OCI-LY3 (cell line): ENCODE data around the gene TIMM22.

Source experiments
- H2AFZ ChIP-seq: fragments of 200-600, 300-600 bp; shearing (Covaris generic); 2 replicates; pipeline ENCODE4 v1.6.0; 2014; ENCODE audit warnings: antibody characterized with exemption, low read depth, low read length
- H3K27ac ChIP-seq: fragments of 200-600, 300-600 bp; sonication (generic); 2 replicates; pipeline ENCODE4 v1.5.1; 2014; ENCODE audit warnings: mild to moderate bottlenecking, low read length, moderate library complexity, mixed read lengths
- H3K27me3 ChIP-seq: fragments of 200-600, 300-600 bp; sonication (generic); 2 replicates; pipeline ENCODE4 v1.6.1; 2014; ENCODE audit warnings: low read depth, low read length, mixed read lengths
- H3K36me3 ChIP-seq: fragments of 200-600, 300-600 bp; sonication (generic); replicated peaks from 2 replicates; pipeline ENCODE3; 2014; ENCODE audit warnings: low read depth, low read length, mixed read lengths
- H3K4me1 ChIP-seq: fragments of 300-600, 200-600 bp; sonication (generic); 2 replicates; pipeline ENCODE4 v1.6.1; 2014; ENCODE audit warnings: low read length, mixed read lengths
- H3K4me2 ChIP-seq: fragments of 200-600, 300-600 bp; sonication (generic); 2 replicates; pipeline ENCODE4 v1.6.1; 2014; ENCODE audit warnings: low read length, mixed read lengths
- H3K4me3 ChIP-seq: fragments of 300-600, 200-600 bp; sonication (generic); 2 replicates; pipeline ENCODE4 v1.5.1; 2014; ENCODE audit warnings: antibody characterized with exemption, mild to moderate bottlenecking, low read length, moderate library complexity
- H3K79me2 ChIP-seq: fragments of 300-600, 200-600 bp; shearing (Covaris generic); 2 replicates; pipeline ENCODE4 v1.6.1; 2014; ENCODE audit warnings: mild to moderate bottlenecking, low read length, mixed read lengths
- H3K9ac ChIP-seq: fragments of 300-600, 200-600 bp; shearing (Covaris generic); 2 replicates; pipeline ENCODE4 v1.6.0; 2014; ENCODE audit warnings: mild to moderate bottlenecking, low read length, moderate library complexity
- H3K9me3 ChIP-seq: fragments of 200-600, 300-600 bp; shearing (Covaris generic); 2 replicates; pipeline ENCODE4 v1.6.1; 2014; ENCODE audit warnings: low read length, mixed read lengths; ENCODE audit not compliant: insufficient read depth
- H4K20me1 ChIP-seq: fragments of 200-600, 300-600 bp; sonication (generic); 2 replicates; pipeline ENCODE4 v1.6.1; 2016; ENCODE audit warnings: low read length, mixed read lengths; ENCODE audit not compliant: insufficient read depth
- EZH2phosphoT487 ChIP-seq: fragments of 200-600 bp; shearing (Covaris generic); IDR thresholded peaks from 2 replicates; pipeline ENCODE4 v1.6.1; 2018; ENCODE audit warnings: antibody characterized with exemption, mixed run types, low read depth
- TF ChIP-seq, protein P1 (sequence below): fragments of 200-600, 300-600 bp; sonication (generic); IDR thresholded peaks from 2 replicates; pipeline ENCODE4 v1.5.1; 2014; ENCODE audit warnings: antibody characterized with exemption, low read length, low read depth

TIMM22 gene

DNA sequence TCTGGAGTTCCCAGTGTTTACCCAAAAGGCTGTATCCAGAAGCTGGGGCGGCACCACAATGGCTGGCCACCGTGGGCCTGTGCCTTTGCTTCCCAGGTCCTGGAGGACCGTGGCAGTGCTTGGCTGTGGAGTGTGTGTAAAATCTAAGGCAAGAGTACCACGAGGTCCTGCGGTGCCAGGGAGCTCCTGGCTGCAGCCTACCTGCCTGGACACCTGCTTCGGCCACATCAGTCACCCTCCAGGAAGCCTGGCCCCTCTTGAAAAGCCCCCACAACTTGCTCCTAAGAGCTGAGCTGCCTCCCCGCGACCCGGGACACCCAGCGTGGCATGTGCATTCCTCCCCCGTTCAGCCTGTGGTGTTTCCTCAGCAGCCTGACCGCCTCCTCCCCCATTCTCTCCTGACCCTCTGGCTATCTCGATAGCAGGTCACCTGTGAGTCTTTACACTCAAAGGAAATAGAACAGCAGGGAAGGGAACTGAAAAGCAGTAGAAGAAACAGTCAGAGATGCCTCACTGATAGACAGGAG, 7.9 kb downstream of the TIMM22 start:
- no peak for TF ChIP-seq EZH2phosphoT487
- TF ChIP-seq, protein P1, sequence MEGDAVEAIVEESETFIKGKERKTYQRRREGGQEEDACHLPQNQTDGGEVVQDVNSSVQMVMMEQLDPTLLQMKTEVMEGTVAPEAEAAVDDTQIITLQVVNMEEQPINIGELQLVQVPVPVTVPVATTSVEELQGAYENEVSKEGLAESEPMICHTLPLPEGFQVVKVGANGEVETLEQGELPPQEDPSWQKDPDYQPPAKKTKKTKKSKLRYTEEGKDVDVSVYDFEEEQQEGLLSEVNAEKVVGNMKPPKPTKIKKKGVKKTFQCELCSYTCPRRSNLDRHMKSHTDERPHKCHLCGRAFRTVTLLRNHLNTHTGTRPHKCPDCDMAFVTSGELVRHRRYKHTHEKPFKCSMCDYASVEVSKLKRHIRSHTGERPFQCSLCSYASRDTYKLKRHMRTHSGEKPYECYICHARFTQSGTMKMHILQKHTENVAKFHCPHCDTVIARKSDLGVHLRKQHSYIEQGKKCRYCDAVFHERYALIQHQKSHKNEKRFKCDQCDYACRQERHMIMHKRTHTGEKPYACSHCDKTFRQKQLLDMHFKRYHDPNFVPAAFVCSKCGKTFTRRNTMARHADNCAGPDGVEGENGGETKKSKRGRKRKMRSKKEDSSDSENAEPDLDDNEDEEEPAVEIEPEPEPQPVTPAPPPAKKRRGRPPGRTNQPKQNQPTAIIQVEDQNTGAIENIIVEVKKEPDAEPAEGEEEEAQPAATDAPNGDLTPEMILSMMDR: no peak
- Histone ChIP-seq H3K27me3 (no peaks in the 10 kb centered on the region), H3K9ac (no peak overlapping the region), H3K9me3 (no peaks in the 10 kb centered on the region), H3K4me1 (no peaks in the 10 kb centered on the region), H2AFZ (no peak overlapping the region), H4K20me1 (no peaks in the 10 kb centered on the region), H3K36me3 (peaks cover 10% of the 10 kb centered on the region), H3K27ac (no peak overlapping the region), H3K4me3 (no peak overlapping the region), H3K79me2 (no peaks in the 10 kb centered on the region), H3K4me2 (no peak overlapping the region)

DNA sequence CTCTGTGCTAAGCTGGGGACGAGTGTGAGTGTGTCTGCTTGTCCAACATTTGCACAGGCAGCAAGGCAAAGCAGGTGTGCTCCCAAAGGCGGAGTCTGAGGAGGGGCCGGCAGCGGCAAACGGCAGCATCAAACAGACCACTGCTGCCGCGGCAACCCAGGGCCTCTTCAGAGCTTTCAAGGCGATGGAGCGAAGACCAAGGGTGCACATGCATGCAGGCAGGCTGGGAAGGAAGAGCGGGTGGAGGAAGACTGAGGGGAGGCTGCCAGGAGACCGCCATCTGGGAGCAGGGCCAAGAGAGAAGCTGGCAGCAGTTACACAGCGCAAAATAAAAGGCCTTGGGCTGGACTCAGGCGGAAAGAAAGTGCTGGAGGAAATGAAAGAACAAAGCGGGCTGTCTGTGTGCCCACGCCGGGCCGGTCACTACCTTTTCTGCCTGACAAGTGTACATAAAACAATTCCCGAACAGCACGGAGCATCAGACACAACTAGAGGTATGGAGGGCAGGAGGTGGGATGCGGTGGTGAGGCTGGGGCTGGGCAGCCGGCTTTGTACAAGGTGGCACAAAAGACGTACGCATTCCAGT, 8.5 kb downstream of the TIMM22 start:
- H4K20me1 ChIP-seq: no peaks in the 10 kb centered on the region
- TF ChIP-seq EZH2phosphoT487: no peak
- TF ChIP-seq, protein P1: no peak
- no peak overlapping the region for H3K9ac ChIP-seq
- no peaks in the 10 kb centered on the region for H3K79me2 ChIP-seq
- no peak overlapping the region for H3K27ac ChIP-seq
- H3K36me3 ChIP-seq: peaks cover 10% of the 10 kb centered on the region
- H3K4me3 ChIP-seq: no peak overlapping the region
- no peak overlapping the region for H3K4me2 ChIP-seq
- no peaks in the 10 kb centered on the region for H3K9me3 ChIP-seq
- no peaks in the 10 kb centered on the region for H3K27me3 ChIP-seq
- H2AFZ ChIP-seq: no peak overlapping the region
- no peaks in the 10 kb centered on the region for H3K4me1 ChIP-seq

DNA sequence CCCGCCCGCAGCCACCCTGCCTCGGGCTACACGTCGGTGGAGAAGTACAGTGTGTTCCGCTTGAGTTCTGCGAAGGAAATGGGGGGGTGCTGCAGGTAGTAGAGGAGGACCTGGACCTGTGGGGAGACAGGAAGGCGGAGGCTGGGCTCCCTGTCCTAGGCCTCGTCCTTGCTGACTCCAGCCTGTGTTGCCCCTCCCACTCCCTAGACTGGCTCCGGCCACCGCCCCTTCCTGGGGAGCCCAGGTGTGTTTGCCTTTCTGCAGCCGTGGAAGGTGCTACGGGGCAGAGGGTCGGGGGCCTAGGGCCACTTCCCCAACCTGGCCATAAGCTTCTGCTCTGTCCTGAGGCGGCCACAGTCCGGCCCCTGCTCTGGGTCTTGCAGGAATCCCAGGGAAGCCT, 9.1 kb downstream of the TIMM22 start:
- Histone ChIP-seq H3K79me2 (no peaks in the 10 kb centered on the region), H3K27me3 (no peaks in the 10 kb centered on the region), H2AFZ (no peak overlapping the region), H3K27ac (no peak overlapping the region), H3K9ac (no peak overlapping the region), H3K36me3 (peaks cover 10% of the 10 kb centered on the region), H3K4me3 (no peak overlapping the region), H3K9me3 (no peaks in the 10 kb centered on the region), H4K20me1 (no peaks in the 10 kb centered on the region), H3K4me2 (no peak overlapping the region), H3K4me1 (no peaks in the 10 kb centered on the region)
- TF ChIP-seq EZH2phosphoT487: no peak
- TF ChIP-seq, protein P1: no peak

DNA sequence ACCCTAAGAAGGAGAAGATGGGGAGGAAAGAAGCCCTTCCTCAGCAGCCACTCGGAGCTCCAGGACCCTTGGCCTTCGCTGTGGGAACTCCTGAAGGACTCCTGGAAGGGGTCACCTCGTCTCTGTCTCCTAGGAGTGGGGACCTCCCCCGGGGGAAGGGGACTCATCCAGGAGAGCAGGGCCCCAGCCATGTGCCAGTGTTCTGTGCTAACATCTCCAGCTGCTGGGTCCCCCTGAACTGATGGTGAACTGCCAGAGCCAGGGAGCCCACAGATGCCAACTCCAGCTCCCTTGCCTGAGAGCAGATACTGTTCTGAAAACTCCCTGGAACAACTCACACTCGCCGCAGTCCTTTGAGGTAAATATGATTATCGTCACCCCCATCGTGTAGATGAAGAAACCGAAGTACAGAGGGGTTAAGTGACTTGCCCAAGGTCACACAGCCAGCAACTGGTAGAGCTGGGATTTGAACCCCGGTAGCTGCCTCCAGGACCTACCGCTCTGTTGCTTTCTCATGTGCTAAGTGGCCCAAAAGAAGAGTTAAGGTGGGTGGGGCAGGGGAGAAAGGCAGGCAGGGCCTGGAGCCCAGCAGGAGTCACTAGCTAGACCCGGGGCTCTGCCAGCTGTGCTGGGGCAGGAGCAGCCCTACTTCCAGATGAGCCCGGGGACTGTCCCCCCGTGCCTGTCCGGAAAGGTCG, 10.5 kb downstream of the TIMM22 start:
- Histone ChIP-seq H3K9ac (no peak overlapping the region), H3K27me3 (no peaks in the 10 kb centered on the region), H3K4me1 (no peaks in the 10 kb centered on the region), H3K9me3 (no peaks in the 10 kb centered on the region), H3K4me3 (no peak overlapping the region), H4K20me1 (no peaks in the 10 kb centered on the region), H3K36me3 (no peaks in the 10 kb centered on the region), H3K79me2 (no peaks in the 10 kb centered on the region), H3K4me2 (no peak overlapping the region), H3K27ac (no peak overlapping the region), H2AFZ (no peak overlapping the region)
- TF ChIP-seq, protein P1: no peak
- TF ChIP-seq EZH2phosphoT487: no peak
